H1 (cell line): ENCODE results near the gene LUC7L3.

Experiments
- ASH2L ChIP-seq: fragments of 200-600, 300-600 bp; sonication (generic); IDR thresholded peaks from one replicate; pipeline ENCODE4 v1.7.1; 2017; ENCODE audit warnings: low read length
- KDM5A ChIP-seq: fragments of 200-600 bp; IDR thresholded peaks from 2 replicates; pipeline ENCODE4 v1.7.1; 2012; ENCODE audit warnings: mild to moderate bottlenecking, low read length, inconsistent platforms, mixed read lengths
- POLR2AphosphoS5 ChIP-seq: IDR thresholded peaks from 2 replicates; pipeline ENCODE4 v1.6.1; 2011; ENCODE audit warnings: low read depth, low read length
- SP1 ChIP-seq: IDR thresholded peaks from 2 replicates; pipeline ENCODE4 v1.6.1; 2011; ENCODE audit warnings: low read depth, low read length
- TAF1 ChIP-seq: IDR thresholded peaks from 2 replicates; pipeline ENCODE4 v1.6.1; 2011; ENCODE audit warnings: mild to moderate bottlenecking, low read depth, low read length
- TF ChIP-seq, protein P1 (sequence below), 3 experiments: IDR thresholded peaks; 1 replicate in 2 of 3; 2 replicates in 1 of 3; pipeline versions ENCODE4 v1.5.1 to v1.6.1; 2011; ENCODE audit warnings: low read length in 3 of 3, mild to moderate bottlenecking in 3 of 3, inconsistent platforms in 2 of 3, low read depth in 1 of 3, moderate library complexity in 1 of 3; ENCODE audit not compliant: insufficient read depth in 1 of 3; ENCODE audit errors: control extremely low read depth in 1 of 3

DNA sequence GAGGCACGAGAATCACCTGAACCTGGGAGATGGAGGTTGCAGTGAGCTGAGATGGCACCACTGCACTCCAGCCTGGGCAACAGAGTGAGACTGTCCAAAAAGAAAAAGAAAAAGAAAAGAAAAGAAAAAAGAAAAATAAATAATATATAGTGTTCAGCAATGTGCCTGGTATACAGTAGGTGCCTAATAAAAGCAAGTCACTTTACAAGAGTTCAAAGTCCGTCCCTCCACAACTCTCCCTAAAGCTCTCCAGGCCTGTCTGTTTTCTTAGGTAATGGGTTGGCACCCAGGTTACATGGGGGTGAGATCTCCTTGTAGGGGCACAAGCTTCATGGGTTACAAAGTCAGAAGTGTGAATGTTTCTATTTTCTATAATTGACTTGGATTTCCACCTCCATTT lies 64.5 kb downstream of the LUC7L3 start:
- no peak for TF ChIP-seq ASH2L
- no peak for TF ChIP-seq TAF1
- no peak for TF ChIP-seq KDM5A
- TF ChIP-seq POLR2AphosphoS5: no peak
- TF ChIP-seq, protein P1, sequence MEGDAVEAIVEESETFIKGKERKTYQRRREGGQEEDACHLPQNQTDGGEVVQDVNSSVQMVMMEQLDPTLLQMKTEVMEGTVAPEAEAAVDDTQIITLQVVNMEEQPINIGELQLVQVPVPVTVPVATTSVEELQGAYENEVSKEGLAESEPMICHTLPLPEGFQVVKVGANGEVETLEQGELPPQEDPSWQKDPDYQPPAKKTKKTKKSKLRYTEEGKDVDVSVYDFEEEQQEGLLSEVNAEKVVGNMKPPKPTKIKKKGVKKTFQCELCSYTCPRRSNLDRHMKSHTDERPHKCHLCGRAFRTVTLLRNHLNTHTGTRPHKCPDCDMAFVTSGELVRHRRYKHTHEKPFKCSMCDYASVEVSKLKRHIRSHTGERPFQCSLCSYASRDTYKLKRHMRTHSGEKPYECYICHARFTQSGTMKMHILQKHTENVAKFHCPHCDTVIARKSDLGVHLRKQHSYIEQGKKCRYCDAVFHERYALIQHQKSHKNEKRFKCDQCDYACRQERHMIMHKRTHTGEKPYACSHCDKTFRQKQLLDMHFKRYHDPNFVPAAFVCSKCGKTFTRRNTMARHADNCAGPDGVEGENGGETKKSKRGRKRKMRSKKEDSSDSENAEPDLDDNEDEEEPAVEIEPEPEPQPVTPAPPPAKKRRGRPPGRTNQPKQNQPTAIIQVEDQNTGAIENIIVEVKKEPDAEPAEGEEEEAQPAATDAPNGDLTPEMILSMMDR (IDR thresholded peaks at IDR 0.05; ENCODE audit: control extremely low read depth in 1 of 3, insufficient read depth in 1 of 3, low read depth in 1 of 3, low read length in 3 of 3): no peak
- TF ChIP-seq SP1: no peak
